ENCODE data around the gene TAPBPL. TPM values are rescaled to one million over a fixed set of nuclear protein-coding genes. Genes with fewer than 3 reads are reported as not detected.
A peak's percentile ranks its signal among the peaks of the same experiment; 100 is the strongest.
"Not testable (repeated sequence)": the region's sequence is repeated elsewhere in the genome, so short reads cannot be mapped to it uniquely, and the experiment has no call there.

Gene TAPBPL
- polyA plus RNA-seq, 12 donors, result 5.0 to 15.8 (median 8.7) TPM; not detected in 2

DNA sequence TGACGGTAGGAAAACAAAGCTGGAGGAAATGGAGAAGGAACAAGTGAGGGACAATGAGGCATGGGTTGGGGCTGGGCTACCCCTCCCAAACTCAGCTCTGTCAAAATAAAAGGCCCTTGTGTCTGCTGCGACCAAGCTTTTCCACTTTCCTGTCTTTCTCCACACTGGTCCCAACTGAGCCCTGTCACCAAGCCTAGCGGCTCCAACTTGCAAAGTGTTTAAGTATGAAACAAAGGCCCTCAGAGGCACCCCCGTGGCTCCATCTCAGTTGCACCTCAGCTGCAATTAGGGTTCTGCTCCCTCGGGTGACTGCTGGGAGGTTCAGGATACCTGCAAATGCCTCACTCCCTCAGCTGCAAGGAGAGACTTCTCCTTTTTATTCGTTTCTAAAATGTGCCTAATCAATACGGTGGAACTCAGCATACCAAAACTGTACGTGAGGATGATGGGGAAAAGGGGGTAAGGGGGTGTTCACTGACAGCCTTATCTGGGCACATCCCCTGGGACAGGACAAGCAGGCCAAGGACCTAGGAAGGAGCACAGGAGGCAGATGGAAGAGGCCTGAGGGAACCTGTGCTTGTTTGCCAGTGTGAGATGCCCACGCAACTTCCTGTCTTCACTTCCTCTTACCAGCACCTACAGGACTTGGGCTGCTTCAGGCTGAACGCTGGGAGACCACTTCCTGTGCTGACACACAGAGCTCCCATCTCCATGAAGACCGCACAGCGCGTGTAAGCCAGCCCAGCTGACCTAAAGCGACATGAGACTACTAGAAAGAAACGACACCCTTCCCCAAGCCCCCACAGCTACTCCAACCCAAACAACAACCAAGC lies 9.8 kb downstream of the TAPBPL start:
- DNase-seq, result no peak

DNA sequence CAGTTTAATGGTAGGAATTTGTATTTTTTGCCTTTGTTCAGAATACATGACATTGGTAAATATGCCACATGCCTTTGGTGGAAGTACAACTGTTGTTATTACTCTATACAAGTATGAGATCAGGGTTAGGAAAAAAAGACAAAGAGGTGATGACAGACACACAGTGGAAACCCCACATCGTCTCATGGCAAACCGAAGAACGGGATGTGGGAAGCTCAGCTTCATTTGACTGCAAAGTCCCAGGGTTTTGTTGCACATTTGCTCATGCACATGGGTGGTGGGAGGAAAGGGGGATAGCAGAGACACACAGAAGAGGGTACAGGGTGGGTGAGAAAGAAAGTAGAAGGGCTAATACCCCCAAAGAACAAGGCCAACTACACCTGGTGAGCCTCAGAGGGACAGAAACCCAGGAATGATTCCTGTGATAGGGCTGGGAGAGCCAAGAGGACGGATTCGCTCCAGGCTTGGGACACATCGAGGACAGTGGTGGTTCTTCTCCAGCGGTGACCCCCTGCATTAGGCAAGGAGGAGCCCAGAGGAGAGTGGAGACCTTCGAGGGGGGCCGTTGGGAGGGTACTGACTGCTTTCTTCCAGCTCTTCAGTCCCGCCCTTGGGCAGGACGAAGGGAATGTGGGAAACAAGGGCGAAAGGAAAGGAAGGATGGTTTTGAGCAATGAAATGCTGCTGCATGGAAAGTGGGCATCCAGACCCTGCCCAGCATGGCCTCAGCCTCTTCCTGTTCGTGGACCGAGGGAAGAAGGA lies 10.6 kb downstream of the TAPBPL start:
- no peak for DNase-seq

DNA sequence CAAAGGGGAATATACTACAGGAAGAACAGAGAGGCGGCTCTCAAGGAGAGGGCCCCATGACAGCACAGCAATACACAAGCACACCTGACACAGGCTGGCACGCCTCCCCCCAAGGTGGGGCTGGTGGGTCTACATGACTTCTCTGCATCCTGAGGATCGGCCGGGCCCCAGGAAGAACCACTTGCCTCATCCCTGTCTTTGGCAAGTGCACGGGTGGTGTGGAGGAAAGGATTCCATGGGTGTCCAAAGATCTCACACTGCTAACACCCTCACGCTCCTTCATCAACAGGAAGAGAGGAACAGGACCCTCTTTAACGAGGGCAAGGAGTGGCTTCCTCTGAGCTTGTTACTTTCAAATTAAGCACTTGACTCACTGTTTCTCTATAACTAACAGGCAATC lies 11.4 kb downstream of the TAPBPL start:
- no peak for DNase-seq

DNA sequence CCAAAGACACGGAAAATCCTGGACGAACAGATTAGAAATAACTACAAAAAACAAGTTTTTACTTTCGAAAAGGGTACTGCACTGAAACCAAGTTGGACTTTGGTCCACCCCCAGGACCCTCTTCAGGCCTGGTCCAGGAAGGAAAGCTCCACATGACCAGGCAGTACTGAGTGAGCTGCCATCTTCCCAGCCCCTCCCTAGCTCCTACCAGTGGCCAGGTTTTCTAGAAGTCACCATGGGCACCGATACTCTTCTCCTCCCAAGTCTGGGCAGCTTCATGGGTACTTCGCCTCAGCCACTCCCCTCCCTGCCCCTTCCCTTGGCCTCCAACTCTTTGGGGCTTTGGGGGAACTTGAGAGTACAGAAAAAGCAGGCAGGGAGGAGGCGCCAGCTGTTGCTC lies 12.0 kb downstream of the TAPBPL start:
- DNase-seq, result no peak

DNA sequence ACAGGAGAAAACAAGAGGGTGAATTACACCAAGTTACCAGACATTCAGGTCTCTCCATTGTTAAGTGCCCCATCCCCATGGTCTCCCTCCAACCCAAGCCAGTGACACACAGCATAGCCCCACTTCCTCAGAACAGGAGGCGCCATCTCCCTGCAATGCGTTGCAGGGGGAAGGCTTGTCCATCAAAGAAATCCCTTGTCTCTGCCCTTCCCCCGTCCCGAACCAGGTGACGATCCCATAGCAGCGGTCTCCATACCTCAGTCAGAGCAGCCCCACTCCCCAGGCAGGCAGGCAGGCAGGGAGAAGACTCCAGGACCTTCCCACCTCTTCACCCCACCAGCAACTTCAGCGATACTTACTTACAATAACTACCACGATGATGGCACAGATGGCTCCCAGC lies 12.7 kb downstream of the TAPBPL start:
- DNase-seq, result no peak

DNA sequence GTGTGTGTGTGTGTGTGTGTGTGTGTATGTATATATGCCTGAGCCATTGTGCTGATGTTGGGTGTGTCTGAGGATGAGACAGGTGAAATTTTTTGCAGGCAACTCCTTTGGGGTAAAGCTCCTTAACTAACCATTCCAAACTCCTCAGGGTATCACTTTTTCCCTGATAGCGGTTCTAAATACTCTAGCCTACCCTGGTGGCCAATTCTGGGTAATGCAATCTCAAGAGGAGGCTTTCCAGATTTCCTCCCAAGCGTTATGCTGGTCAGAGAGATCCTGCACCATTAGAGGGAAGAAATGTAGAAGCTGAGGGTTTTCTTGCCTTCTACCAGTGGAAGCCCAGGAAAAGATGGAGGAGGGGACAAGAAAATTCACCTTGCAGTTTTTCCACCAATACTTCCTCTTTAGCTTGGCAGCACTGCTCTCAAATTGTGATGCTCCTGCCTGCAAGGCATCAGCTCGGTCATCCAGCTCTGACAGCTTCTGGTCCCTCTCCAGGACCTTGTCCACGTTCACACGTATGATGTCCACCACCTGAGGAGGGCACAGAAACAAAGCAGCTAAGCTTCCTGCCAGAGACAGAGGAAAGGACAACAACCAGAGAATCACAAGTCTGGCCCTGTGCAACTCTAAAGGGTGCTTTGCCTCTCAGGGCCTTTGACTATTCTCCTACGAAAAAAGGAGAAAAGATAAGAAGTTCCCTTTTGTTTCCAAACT lies 13.8 kb downstream of the TAPBPL start:
- DNase-seq, result peak; percentile 71

DNA sequence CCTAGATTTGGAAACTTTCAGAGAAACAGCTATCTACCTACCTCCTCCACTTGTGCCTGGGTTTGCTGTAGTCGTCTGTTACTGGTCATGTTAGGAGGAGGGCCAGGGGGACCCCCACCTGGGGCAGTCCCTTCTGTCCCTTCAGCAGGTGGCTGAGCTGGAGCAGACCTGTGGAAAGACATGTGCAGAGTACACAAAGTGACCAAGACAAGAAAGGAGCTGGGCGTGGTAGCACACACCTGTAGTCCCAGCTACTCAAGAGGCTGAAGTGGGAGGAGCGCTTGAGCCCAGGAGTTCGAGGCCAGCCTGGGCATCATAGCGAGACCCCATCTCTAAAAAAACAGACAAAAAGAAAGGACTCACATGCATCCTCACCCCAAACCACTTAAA lies 14.3 kb downstream of the TAPBPL start:
- no peak for DNase-seq

DNA sequence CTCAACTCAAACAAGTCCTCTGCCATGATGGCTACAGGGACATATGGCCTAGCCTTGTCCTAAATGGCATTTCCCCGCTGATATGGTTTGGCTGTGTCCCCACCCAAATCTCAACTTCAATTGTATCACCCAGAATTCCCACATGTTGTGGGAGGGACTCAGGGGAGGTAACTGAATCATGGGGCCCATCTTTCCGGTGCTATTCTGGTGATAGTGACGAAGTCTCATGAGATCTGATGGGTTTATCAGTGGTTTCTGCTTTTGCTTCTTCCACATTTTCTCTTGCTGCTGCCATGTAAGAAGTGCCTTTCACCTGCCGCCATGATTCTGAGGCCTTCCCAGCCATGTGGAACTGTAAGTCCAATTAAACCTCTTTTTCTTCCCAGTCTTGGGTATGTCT lies 14.9 kb downstream of the TAPBPL start:
- DNase-seq, result not testable (repeated sequence)

DNA sequence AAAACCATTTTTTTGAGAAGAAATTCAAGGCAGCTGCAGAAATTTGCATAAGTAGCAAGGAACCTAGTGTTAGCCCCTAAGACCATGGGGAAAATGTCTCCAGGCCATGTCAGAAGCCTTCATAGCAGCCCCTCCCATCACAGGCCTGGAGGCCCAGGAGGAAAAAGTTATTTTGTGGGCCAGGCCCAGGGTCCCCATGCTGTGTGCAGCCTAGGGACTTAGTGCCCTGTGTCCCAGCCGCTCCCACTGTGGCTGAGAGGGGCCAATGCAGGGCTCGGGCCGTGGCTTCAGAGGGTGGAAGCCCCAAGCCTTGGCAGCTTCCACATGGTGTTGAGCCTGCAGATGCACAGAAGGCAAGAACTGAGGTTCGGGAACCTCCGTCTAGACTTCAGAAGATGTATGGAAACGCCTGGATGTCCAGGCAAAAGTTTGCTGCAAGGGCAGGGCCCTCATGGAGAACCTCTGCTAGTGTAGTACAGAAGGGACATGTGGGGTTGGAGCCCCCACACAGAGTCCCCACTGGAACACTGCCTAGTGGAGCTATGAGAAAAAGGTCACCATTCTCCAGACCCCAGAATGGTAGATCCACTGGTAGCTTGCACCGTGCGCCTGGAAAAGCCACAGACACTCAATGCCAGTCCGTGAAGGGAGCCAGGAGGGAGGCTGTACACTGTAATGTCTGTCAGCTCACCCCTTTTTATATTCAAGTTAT lies 15.9 kb downstream of the TAPBPL start:
- not testable (repeated sequence) for DNase-seq

DNA sequence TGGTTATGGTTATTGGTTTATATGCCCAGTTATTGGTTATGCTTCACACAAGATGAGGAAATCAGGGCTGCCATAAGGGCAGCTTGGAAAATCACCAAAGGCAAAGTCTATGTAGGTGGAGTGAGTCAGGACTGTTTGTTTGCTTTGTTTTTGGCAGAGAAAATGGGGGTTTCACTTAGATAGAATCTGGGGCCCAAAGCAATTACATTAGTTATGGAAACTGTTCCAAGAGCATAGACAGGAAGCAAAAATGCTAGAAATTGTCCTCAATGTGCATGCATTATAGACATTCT lies 16.4 kb downstream of the TAPBPL start:
- no peak for DNase-seq

DNA sequence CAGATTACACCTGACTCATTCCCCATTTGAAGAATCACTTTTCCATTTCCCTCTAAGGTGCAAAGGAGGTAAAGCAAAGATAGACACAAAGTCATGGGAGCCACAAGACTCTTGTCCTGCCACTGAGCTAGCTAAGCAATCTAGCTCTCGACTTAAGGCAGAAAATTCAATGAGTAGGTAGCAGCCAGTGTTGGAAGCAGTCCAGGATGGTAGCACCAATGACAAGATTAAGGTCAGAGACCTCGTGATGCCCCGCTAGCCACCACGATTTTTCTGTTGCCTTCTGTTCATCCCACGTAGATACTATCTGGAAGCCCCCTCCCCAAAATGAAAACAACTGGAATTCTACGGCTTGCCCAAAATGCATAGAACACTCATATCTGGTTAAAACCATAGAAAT lies 17.2 kb downstream of the TAPBPL start:
- no peak for DNase-seq

DNA sequence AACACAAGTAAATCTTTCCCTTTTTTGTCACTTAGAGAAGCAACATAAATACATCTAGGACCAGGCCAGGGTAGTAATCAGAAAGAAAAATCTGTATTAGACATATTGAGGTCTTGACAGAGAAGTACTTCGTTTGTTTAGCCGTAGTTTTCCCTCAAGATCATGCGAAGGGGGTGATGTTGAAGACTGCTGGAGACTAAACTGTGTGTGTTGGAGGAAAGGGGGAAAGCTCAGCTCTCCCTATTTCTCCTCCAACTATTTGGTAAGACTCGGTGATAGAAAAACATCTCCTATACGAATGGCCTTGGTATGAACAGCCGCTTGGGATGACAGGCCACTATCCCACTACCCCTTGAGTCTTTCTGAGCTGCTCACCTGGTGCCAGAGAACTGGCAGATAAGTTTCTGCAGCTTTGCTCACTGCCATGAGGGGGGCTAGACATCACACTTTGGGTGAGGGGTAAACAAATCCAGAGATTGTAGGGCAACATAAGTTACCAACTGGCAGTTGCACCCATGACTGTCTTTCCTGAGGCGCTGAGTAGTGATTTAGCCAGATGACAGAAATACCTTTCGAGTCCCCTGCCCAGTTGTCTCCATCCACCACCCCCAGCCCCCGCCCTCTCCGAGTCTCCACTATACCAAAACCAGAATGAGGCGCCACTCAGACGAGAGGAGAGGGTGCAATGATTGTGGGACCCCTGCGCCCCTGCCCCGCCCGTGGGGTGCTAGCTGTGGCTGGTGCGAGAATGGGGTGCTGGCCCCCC lies 17.9 kb downstream of the TAPBPL start:
- no peak for DNase-seq

DNA sequence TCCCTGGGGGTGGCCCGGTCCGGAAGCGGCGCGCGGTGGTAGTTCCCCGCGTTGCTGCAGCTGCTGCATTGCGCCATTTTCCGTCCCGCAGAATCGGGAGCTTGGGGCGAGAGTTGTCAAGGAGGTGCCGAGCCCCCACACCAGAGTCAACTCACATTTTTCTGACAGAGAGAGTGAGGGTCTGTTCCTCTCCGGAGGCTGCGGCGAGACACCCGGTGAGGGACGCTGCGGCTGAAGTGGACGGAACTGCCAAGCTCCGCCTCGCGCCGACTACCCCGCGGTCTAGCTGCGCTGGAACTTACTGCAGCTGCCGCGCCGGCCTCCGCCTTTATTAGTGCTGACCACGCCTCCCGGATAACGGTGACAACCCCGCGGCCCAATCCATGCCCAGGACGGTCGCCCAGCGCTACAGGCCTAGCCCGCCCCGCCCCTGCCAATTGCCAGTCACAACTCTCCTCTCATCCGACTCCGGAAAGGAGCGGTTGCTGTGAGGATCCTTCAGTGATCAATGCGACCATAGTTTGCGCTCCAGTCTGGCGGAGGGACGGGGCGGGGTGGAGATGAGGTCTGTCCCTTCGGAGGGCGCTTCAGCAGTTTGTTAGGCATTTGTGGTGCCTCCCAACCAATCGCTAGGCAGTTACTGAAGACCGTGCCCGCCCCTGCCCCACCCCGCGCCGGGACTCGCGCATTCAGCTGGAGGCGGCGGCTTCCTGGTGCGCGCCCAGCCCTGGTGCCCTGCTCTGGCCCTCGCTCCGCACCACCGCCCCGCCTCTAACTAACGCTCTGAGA lies 18.7 kb downstream of the TAPBPL start, which contains the start of gene VAMP1:
Gene VAMP1, minus strand, starts transcription at position 303 of the 789 bp plus-strand sequence. Its CDS starts 146 bp downstream, at position 157.
- DNase-seq, result peak; percentile 97

DNA sequence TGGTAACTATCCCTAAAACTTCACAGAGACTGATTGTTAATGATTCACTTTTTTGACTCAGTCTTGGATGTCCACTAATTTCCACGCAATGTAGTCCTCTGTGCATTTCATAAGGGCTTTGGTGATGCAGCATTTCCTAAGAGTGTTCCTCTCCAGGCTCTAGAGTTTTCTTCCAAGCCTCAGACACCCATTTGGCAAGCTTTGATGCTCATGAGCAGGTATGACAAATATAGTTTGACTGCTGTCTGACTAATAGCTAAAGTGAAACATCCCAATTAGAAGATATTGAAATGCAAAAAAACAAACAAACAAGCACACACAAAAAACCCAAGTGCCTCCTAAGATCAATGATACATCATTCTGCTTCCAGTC lies 20.1 kb downstream of the TAPBPL start:
- no peak for DNase-seq

DNA sequence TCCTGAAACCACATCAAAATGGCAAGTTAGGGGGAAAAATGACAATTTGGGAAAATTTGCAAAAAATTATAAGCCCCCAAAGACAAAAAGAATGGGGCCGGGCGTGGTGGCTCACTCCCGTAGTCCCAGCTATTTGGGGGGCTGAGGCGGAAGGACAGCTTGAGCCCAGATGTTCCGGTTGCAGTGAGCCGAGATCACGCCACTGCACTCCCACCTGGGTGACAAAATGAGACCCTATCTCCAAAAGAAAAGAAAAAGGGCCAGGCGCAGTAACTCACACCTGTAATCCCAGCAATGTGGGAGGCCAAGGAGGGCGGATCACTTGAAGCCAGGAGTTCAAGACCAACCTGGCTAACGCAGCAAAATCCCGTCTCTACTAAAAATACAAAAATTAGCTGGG lies 20.6 kb downstream of the TAPBPL start:
- no peak for DNase-seq

DNA sequence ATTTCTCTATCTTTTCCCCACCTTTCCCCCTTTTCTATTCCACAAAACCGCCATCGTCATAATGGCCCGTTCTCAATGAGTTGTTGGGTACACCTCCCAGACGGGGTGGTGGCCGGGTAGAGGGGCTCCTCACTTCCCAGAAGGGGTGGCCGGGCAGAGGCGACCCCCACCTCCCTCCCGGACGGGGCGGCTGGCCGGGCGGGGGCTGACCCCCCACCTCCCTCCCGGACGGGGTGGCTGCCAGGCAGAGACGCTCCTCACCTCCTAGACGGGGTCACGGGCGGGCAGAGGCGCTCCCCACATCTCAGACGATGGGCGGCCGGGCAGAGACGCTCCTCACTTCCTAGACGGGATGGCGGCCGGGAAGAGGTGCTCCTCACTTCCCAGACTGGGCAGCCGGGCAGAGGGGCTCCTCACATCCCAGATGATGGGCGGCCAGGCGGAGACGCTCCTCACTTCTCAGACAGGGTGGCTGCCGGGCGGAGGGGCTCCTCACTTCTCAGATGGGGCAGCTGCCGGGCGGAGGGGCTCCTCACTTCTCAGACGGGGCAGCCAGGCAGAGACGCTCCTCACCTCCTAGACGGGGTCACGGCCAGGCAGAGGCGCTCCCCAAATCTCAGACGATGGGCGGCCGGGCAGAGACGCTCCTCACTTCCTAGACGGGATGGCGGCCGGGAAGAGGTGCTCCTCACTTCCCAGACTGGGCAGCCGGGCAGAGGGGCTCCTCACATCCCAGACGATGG lies 23.6 kb downstream of the TAPBPL start:
- DNase-seq, result not testable (repeated sequence)

DNA sequence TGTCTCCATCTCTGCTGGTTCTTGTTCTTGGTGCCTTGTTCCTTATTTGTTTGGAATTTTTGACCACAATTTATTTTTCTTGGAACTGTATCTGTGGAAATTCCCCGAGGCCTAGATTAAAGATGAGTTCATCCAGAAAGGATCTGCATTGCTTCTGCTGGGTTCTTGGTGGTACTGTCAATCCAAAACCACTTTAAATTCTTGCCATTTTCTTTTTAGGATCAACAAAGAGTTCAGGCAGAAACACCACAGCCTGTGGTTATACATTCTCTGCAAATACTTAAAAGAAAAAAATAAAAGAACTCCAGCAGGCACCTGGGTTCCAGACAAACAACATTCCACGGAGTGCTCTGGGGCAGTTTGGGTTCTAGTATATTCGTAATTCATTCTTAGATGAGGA lies 24.6 kb downstream of the TAPBPL start:
- DNase-seq, result no peak

DNA sequence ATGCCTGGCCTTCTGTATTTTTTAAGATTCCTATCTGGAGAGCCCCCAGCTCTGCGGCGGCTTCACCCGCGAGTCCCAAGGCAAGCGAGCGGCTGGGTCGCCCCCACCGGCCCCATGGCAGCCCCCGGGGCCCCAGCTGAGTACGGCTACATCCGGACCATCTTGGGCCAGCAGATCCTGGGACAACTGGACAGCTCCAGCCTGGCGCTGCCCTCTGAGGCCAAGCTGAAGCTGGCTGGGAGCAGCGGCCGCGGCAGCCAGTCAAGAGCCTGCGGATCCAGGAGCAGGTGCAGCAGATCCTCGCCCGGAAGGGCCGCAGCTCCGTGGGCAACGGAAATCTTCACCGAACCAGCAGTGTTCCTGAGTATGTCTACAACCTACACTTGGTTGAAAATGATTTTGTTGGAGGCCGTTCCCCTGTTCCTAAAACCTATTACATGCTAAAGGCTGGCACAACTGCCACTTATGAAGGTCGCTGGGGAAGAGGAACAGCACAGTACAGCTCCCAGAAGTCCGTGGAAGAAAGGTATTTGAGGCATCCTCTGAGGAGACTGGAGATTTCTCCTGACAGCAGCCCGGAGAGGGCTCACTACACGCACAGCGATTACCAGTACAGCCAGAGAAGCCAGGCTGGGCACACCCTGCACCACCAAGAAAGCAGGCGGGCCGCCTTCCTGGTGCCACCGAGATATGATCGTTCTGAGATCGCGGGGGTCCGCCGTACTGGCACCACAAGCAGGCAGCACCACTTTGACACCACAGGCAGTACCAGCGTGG lies 25.9 kb downstream of the TAPBPL start:
- DNase-seq, result not testable (repeated sequence)

DNA sequence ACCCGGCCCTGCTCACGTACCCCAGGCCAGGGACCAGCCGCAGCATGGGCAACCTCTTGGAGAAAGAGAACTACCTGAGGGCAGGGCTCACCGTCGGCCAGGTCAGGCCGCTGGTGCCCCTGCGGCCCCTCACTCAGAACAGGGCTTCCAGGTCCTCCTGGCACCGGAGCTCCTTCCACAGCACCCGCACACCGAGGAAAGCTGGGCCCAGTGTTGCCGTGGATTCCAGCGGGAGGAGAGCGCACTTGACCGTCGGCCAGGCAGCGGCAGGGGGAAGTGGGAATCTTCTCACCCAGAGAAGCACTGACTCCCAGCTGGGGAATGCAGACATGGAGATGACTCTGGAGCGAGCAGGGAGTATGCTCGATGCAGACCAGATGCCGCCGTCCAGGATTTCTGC lies 26.6 kb downstream of the TAPBPL start:
- DNase-seq, result no peak
